GM12878 (cell line): ENCODE measurements around the gene IKZF1. TPM values are rescaled to one million over a fixed set of nuclear protein-coding genes. Genes with fewer than 3 reads are reported as not detected.

ENCODE experiments used
- ATF7 ChIP-seq: fragments of 450-650 bp; IDR thresholded peaks from 2 replicates; pipeline ENCODE4 v1.6.1; 2016; ENCODE audit warnings: low read depth, mild to moderate bottlenecking
- BMI1 ChIP-seq: fragments of 450-650 bp; IDR thresholded peaks from 2 replicates; pipeline ENCODE4 v1.6.1; 2016; ENCODE audit warnings: mild to moderate bottlenecking, moderate library complexity, borderline replicate concordance
- FOS ChIP-seq: IDR thresholded peaks from 3 replicates; pipeline ENCODE4 v1.6.1; 2011; ENCODE audit warnings: borderline replicate concordance; ENCODE audit not compliant: insufficient read length; ENCODE audit errors: extremely low read depth
- FOXK2 ChIP-seq: fragments of 450-650 bp; IDR thresholded peaks from 2 replicates; pipeline ENCODE4 v1.6.1; 2017; ENCODE audit warnings: mild to moderate bottlenecking, moderate library complexity
- HSF1 ChIP-seq: fragments of 150-350 bp; IDR thresholded peaks from 2 replicates; pipeline ENCODE4 v1.6.1; 2014; ENCODE audit warnings: mild to moderate bottlenecking, low read depth, low read length
- PKNOX1 ChIP-seq: fragments of 450-650 bp; IDR thresholded peaks from 2 replicates; pipeline ENCODE4 v1.6.1; 2016; ENCODE audit warnings: mild to moderate bottlenecking
- PML ChIP-seq: IDR thresholded peaks from 2 replicates; pipeline ENCODE4 v1.6.1; 2012; ENCODE audit warnings: low read length, inconsistent platforms
- POLR2A ChIP-seq: IDR thresholded peaks from 2 replicates; pipeline ENCODE4 v1.6.1; 2011; ENCODE audit warnings: low read depth, mild to moderate bottlenecking, low read length
- POLR2AphosphoS5 ChIP-seq: IDR thresholded peaks from 2 replicates; pipeline ENCODE4 v1.6.1; 2011; ENCODE audit warnings: mild to moderate bottlenecking, low read length, inconsistent platforms
- SKIL ChIP-seq: fragments of 450-650 bp; IDR thresholded peaks from 2 replicates; pipeline ENCODE4 v1.6.1; 2017; ENCODE audit warnings: mild to moderate bottlenecking, low read depth, inconsistent platforms; ENCODE audit not compliant: poor library complexity, severe bottlenecking
- TAF1 ChIP-seq: IDR thresholded peaks from 2 replicates; pipeline ENCODE4 v1.6.1; 2011; ENCODE audit warnings: mild to moderate bottlenecking, low read depth, low read length, borderline replicate concordance
- polyA plus RNA-seq, 11 experiments: library from polyadenylated mRNA; depleted of rRNA in 4 of 11; unstranded in 6 of 11; stranded (reverse) in 5 of 11; fragments of >200 nt; fragmentation: Nextera tagmentation in 4 of 11; fragmentation: Illumina TruSeq in 1 of 11; extraction: Ambion mirVana in 4 of 11; extraction: Trizol in 1 of 11; gene quantifications; 1 replicate in 1 of 11; 2 replicates in 10 of 11; pipeline versions ENCODE4 v1.2.1 to v1.2.3, GENCODE V29; 2011 to 2016; ENCODE audit warnings: inconsistent platforms in 2 of 11, missing spikeins in 2 of 11, low read depth in 1 of 11
- total RNA-seq, 4 experiments: library from RNA; depleted of rRNA in 3 of 4; stranded (reverse); fragments of >200 nt in 3 of 4; fragmentation: Illumina TruSeq in 1 of 4; extraction: Trizol in 1 of 4; gene quantifications; 2 replicates each; pipeline versions ENCODE4 v1.2.1 to v1.2.3, GENCODE V29; 2013 to 2021

Gene IKZF1
- total and polyA plus RNA-seq, 10 of the 15 experiments (the other 5 are each of a cell fraction or from before 2014, with no cell fraction given), result 27.2 to 125 (median 71.6) TPM

DNA sequence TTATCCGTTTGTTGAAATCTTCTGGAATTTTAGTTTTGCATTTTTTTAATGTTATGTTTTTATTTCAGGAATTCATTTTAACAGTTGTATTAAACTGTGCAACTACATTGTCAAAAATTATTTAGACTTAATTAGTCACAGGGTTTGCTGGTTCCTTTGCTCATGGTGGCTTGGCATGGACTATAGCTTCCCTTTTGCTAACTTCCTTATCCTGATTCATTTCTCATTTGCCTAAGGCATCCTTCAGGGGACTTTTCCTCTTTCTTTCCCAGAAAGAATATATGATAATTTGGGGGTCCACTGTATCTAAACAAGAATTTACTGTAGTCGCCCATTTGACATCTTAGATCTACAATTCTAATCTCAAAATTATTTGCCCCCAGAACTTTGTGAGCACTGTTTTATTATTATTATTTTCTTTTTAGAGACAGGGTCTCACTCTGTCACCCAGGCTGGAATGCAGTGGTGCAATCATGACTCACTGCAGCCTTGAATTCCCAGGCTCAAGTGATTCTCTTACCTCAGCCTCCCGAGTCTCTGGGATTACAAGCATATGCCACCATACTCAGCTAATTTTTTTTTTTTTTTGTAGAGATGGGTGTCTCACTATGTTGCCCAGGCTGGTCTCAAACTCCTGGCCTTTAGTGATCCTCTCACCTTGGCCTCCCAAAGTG is 131.8 kb downstream of the IKZF1 start (continued):
- TF ChIP-seq SKIL (no peak), FOS (no peak), POLR2A (no peak), TAF1 (no peak), PML (no peak), BMI1 (no peak), PKNOX1 (no peak), POLR2AphosphoS5 (no peak), HSF1 (no peak), FOXK2 (no peak), ATF7 (no peak)
